ENCODE data around the gene RELL1. TPM values are rescaled to one million over a fixed set of nuclear protein-coding genes. Genes with fewer than 3 reads are reported as not detected.
A peak's percentile ranks its signal among the peaks of the same experiment; 100 is the strongest.

Gene RELL1
- polyA plus RNA-seq, 1 of the 3 experiments (the other 2 are of a cell fraction), result 4.5 TPM

DNA sequence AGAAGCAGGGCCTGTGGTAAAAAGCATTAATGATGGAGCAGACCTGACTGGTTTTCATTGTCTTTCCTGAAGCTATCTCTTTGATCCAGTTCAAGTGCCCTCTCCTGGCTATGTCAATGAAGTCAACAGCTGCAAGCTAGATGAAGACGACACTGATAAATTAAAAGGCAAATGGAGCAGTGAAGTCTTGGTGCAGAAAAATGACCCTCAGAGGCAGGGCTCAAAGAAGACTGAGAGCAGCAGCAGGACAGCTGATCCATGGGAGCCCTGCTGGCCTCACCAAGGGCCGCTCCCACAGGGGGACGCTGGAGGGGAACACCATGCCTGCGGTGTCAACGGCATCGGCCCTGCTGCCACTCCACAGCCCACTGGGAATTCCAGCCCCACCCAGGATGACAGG, 96.2 kb downstream of the RELL1 start:
- H4K20me1 ChIP-seq (ENCODE audit: insufficient read depth), result no peaks in the 10 kb centered on the region
- POLR2A ChIA-PET, result no interaction called here
- H2AFZ ChIP-seq (ENCODE audit: low read depth), result no peak overlapping the region
- H3F3A ChIP-seq (replicated peaks; ENCODE audit: insufficient read depth), result no peaks in the 10 kb centered on the region
- no peaks in the 10 kb centered on the region for H3K9me2 ChIP-seq
- H3K27ac ChIP-seq (ENCODE audit: low read depth in 2 of 2, low read length in 1 of 2), result no peak overlapping the region
- CTCF ChIA-PET, result interaction anchor here (0.8 to 3.5 kb wide), 2 partner anchors 13 to 133 kb away, joined by 3 to 17 read pairs; no protein-coding TSS in a partner anchor
- WGBS (ENCODE audit: low lambda C conversion rate), result 84% methylated on average over 6 of the region's 6 CpGs
- no peaks in the 10 kb centered on the region for H3K4me1 ChIP-seq (ENCODE audit: control insufficient read depth in 1 of 2, insufficient read depth in 2 of 2, low read depth in 1 of 2, low read length in 1 of 2)
- no peak overlapping the region for H3K9ac ChIP-seq
- no peak for DNase-seq
- no peak overlapping the region for H3K4me3 ChIP-seq (ENCODE audit: low read depth in 2 of 2, low read length in 1 of 2)
- no peaks in the 10 kb centered on the region for H3K36me3 ChIP-seq (replicated peaks in 1 of 2; ENCODE audit: control insufficient read depth in 1 of 2, insufficient read depth in 2 of 2, low read length in 1 of 2)
- no peak for TF ChIP-seq SIN3A (IDR thresholded peaks at IDR 0.05; ENCODE audit: borderline replicate concordance, low read depth, low read length)
- TF ChIP-seq GATA2 (CRISPR knock-in tag; IDR thresholded peaks at IDR 0.05), result no peak
- no peaks in the 10 kb centered on the region for H3K27me3 ChIP-seq (ENCODE audit: insufficient read depth)
- no peaks in the 10 kb centered on the region for H3K79me2 ChIP-seq (ENCODE audit: insufficient read depth)
- no peaks in the 10 kb centered on the region for H3K9me3 ChIP-seq
- H3K4me2 ChIP-seq, result no peak overlapping the region

DNA sequence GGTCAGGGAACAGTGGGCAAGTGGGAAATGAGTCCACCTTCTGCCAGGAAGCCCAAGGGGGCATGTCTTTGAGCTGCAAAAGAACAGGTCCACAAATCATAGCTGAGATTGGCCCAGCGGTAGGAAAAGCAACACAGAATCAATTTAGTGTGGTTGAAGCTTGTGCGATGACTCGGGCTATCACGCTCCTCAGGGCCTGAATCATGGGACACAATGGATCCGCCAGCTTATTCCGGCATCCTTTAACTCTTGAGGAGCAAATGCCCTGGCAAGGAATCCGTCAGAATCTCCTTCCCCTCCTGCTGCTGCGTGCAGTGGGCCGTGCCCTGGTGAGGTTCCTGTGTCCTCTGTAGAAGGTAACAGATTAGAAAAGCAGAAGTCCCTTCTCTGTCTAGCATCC, 98.0 kb downstream of the RELL1 start:
- DNase-seq, result no peak
- Histone ChIP-seq H3K4me3 (ENCODE audit: low read depth in 2 of 2, low read length in 1 of 2) (no peak overlapping the region), H3K79me2 (ENCODE audit: insufficient read depth) (no peaks in the 10 kb centered on the region), H3K27ac (ENCODE audit: low read depth in 2 of 2, low read length in 1 of 2) (no peak overlapping the region), H3F3A (replicated peaks; ENCODE audit: insufficient read depth) (no peaks in the 10 kb centered on the region), H4K20me1 (ENCODE audit: insufficient read depth) (no peaks in the 10 kb centered on the region), H2AFZ (ENCODE audit: low read depth) (no peak overlapping the region), H3K4me2 (no peak overlapping the region), H3K9me2 (no peaks in the 10 kb centered on the region), H3K27me3 (ENCODE audit: insufficient read depth) (no peaks in the 10 kb centered on the region), H3K4me1 (ENCODE audit: control insufficient read depth in 1 of 2, insufficient read depth in 2 of 2, low read depth in 1 of 2, low read length in 1 of 2) (no peaks in the 10 kb centered on the region), H3K9ac (no peak overlapping the region), H3K9me3 (no peaks in the 10 kb centered on the region), H3K36me3 (replicated peaks in 1 of 2; ENCODE audit: control insufficient read depth in 1 of 2, insufficient read depth in 2 of 2, low read length in 1 of 2) (no peaks in the 10 kb centered on the region)
- POLR2A ChIA-PET, result no interaction called here
- 73% methylated on average over 7 of the region's 9 CpGs for WGBS (ENCODE audit: low lambda C conversion rate)
- CTCF ChIA-PET, result interaction anchor here (1.4 to 1.5 kb wide), 3 partner anchors 15 to 447 kb away, joined by 3 to 4 read pairs (median 3); no protein-coding TSS in a partner anchor
- no peak for TF ChIP-seq GATA2 (CRISPR knock-in tag; IDR thresholded peaks at IDR 0.05)
- no peak for TF ChIP-seq RXRA (IDR thresholded peaks at IDR 0.05; ENCODE audit: borderline replicate concordance, low read depth)
- TF ChIP-seq MXI1 (IDR thresholded peaks at IDR 0.05; ENCODE audit: low read depth, low read length), result no peak
- no peak for TF ChIP-seq RFX5 (IDR thresholded peaks at IDR 0.05; ENCODE audit: low read length)
- TF ChIP-seq RAD21 (IDR thresholded peaks at IDR 0.05; ENCODE audit: low read length), result no peak
- no peak for TF ChIP-seq SMC3 (IDR thresholded peaks at IDR 0.05; ENCODE audit: low read depth, low read length)
- TF ChIP-seq JUND (IDR thresholded peaks at IDR 0.05), result no peak
- no peak for TF ChIP-seq NFIC (IDR thresholded peaks at IDR 0.05; ENCODE audit: borderline replicate concordance)
- TF ChIP-seq, protein P1, sequence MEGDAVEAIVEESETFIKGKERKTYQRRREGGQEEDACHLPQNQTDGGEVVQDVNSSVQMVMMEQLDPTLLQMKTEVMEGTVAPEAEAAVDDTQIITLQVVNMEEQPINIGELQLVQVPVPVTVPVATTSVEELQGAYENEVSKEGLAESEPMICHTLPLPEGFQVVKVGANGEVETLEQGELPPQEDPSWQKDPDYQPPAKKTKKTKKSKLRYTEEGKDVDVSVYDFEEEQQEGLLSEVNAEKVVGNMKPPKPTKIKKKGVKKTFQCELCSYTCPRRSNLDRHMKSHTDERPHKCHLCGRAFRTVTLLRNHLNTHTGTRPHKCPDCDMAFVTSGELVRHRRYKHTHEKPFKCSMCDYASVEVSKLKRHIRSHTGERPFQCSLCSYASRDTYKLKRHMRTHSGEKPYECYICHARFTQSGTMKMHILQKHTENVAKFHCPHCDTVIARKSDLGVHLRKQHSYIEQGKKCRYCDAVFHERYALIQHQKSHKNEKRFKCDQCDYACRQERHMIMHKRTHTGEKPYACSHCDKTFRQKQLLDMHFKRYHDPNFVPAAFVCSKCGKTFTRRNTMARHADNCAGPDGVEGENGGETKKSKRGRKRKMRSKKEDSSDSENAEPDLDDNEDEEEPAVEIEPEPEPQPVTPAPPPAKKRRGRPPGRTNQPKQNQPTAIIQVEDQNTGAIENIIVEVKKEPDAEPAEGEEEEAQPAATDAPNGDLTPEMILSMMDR (IDR thresholded peaks at IDR 0.05), result no peak

DNA sequence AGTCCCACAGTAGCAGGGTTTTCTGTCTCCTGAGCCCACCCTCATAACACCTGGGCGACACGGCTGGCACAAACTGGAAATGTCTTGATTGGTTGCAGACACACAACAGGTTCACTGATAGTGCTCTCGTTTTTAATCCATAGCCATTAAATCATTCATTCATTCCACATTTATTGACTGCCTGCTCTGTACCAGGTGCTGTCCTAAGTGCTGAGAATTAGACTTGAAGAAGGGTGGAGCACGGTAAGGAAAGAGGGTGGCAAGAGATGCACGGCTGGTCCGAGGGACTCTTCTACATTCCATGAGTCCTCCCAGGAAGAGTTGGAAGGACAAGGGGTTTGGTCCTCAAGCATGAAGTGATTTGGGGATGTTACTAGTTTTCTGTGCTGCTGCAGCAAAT, 100.0 kb downstream of the RELL1 start:
- H3K9me3 ChIP-seq, result no peaks in the 10 kb centered on the region
- no peaks in the 10 kb centered on the region for H3F3A ChIP-seq (replicated peaks; ENCODE audit: insufficient read depth)
- TF ChIP-seq, protein P2, sequence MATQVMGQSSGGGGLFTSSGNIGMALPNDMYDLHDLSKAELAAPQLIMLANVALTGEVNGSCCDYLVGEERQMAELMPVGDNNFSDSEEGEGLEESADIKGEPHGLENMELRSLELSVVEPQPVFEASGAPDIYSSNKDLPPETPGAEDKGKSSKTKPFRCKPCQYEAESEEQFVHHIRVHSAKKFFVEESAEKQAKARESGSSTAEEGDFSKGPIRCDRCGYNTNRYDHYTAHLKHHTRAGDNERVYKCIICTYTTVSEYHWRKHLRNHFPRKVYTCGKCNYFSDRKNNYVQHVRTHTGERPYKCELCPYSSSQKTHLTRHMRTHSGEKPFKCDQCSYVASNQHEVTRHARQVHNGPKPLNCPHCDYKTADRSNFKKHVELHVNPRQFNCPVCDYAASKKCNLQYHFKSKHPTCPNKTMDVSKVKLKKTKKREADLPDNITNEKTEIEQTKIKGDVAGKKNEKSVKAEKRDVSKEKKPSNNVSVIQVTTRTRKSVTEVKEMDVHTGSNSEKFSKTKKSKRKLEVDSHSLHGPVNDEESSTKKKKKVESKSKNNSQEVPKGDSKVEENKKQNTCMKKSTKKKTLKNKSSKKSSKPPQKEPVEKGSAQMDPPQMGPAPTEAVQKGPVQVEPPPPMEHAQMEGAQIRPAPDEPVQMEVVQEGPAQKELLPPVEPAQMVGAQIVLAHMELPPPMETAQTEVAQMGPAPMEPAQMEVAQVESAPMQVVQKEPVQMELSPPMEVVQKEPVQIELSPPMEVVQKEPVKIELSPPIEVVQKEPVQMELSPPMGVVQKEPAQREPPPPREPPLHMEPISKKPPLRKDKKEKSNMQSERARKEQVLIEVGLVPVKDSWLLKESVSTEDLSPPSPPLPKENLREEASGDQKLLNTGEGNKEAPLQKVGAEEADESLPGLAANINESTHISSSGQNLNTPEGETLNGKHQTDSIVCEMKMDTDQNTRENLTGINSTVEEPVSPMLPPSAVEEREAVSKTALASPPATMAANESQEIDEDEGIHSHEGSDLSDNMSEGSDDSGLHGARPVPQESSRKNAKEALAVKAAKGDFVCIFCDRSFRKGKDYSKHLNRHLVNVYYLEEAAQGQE (IDR thresholded peaks at IDR 0.05; ENCODE audit: low read depth, low read length), result peak; percentile 74
- TF ChIP-seq YY1 (IDR thresholded peaks at IDR 0.05; ENCODE audit: low read depth), result no peak
- no peak for TF ChIP-seq SMC3 (IDR thresholded peaks at IDR 0.05; ENCODE audit: low read depth, low read length)
- no peaks in the 10 kb centered on the region for H3K36me3 ChIP-seq (replicated peaks in 1 of 2; ENCODE audit: control insufficient read depth in 1 of 2, insufficient read depth in 2 of 2, low read length in 1 of 2)
- 32% methylated on average over 6 of the region's 6 CpGs for WGBS (ENCODE audit: low lambda C conversion rate)
- no peak overlapping the region for H3K27ac ChIP-seq (ENCODE audit: low read depth in 2 of 2, low read length in 1 of 2)
- no peaks in the 10 kb centered on the region for H3K9me2 ChIP-seq
- no peak overlapping the region for H2AFZ ChIP-seq (ENCODE audit: low read depth)
- POLR2A ChIA-PET, result no interaction called here
- no peak overlapping the region for H3K4me3 ChIP-seq (ENCODE audit: low read depth in 2 of 2, low read length in 1 of 2)
- H3K9ac ChIP-seq, result no peak overlapping the region
- H3K27me3 ChIP-seq (ENCODE audit: insufficient read depth), result no peaks in the 10 kb centered on the region
- H4K20me1 ChIP-seq (ENCODE audit: insufficient read depth), result no peaks in the 10 kb centered on the region
- CTCF ChIA-PET, result no interaction called here
- no peaks in the 10 kb centered on the region for H3K4me1 ChIP-seq (ENCODE audit: control insufficient read depth in 1 of 2, insufficient read depth in 2 of 2, low read depth in 1 of 2, low read length in 1 of 2)
- H3K79me2 ChIP-seq (ENCODE audit: insufficient read depth), result no peaks in the 10 kb centered on the region
- no peak overlapping the region for H3K4me2 ChIP-seq
- no peak for DNase-seq
